ENCODE measurements around the gene GCLM.
A peak's percentile ranks its signal among the peaks of the same experiment; 100 is the strongest.
"Not testable (repeated sequence)": the region's sequence is repeated elsewhere in the genome, so short reads cannot be mapped to it uniquely, and the experiment has no call there.

The GCLM gene

DNA sequence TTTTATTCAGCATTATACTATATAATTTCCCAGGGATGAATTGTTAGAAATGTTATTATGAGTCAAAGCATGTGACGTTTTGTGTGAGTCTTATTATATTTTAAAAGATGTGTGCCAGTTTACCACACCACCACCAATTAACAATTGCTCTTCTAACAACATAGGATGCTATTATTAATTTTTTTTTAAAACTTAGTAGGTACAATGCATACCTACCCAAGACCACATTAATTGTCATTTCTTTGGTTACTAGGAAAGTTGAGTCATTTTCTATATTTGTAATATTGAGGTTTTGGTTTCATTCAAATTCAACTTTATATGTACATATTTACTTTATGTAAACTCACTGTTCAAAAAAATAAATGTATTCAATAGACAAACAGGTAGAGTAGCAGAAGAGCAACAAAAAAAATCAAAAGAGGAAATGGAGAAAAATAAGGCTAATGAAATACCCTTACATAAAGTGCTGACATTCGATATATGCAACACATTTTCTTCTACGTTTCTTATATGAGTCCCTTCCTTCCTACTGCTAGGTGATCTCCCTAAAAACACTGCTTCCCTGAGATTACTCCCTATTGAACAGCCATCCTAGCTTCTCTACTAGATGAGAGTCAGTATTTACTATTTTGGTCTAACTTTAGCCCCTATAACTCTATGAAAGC is 9.6 kb downstream of the GCLM start:
- DNase-seq (ENCODE audit: low read depth in 2 of 2) = no peak

DNA sequence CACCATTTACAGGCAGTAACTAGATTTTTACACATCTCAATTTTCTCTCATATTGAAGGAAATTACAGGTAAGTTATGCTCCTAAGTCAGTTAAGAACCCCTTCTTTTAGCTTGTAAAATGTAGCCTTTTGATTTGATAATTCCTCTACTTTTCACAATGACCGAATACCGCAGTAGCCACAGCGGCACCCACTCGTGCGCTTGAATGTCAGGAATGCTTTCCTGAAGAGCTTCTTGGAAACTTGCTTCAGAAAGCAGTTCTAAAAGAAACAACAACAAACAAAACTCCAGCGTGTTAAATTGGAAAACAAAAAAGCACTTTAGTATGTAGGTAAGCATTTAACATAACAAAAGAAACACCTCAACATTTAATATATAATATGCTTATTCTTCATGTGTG is 20.3 kb downstream of the GCLM start:
- DNase-seq (ENCODE audit: low read depth in 2 of 2) = no peak

DNA sequence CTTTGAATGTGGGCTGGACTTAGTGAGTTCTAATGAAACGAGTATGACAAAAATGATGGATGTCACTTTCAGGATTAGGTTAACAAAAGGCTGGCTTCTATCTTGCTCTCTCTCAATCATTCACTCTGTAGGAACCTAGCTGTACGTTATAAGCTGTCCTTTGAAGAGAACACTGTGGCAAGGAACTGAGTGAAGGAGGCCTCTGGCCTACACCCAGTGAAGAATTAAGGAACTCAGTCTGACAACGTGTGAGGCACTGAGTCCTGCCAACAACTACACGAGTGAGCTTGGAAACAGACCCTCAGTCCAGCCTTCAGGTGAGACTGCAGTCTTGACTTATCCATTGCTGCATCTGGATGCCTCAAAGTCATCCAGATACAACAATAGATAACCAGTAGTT is 27.0 kb downstream of the GCLM start:
- DNase-seq (ENCODE audit: low read depth in 2 of 2) = no peak

DNA sequence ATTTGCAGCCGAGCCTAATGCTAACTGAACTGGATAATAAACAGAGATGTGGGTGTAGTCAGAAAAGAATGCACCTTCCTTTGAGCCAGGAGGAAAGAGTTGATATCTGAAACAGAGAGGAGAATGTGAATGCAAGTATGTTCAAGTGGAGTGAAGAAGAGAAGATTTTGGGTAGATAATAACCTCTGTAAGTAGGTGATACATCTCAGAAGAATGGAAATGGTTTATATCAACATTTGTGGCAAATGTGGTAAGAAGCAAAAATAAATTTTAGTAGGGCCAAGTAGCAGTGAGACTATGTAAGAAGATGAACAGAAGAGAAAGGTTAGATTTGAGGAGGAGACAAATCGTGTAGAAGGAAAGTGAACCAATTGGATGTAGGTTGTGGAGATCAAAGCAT is 28.5 kb downstream of the GCLM start:
- no peak for DNase-seq (ENCODE audit: low read depth in 2 of 2)

DNA sequence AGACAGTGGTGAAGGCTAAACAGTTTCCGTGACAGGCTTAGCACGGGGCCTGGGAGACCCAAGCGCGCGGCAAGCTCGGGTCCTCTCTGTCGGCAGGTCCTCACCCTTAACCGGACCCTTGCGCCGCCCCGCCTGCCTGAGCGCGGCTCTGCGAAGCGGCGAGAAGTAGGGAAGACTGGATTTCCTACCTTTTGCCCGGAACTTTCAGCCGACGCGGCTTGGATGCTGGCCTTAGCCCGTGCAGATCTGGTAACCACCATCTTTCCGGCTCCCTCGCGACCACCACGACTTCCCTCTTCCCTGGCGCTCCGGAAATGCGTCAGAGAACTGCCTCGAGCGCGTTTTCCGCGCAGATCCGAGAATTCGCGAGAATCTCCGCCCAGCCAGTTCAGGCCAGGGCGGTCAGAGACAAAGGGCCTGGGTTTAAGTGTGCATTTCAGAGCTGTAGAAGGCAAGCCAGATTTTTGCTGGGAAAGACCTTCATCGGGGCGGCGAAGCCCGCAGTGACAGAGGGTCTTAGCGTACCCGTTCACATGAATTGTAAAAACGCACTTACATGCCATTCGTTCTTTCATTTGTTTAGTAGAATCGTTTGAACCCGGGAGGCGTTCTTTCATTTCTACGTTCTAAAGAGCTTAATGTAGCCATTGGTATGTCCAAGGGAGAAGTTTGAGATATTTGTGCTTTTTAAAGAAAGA is 30.2 kb downstream of the GCLM start, which contains the start of gene DNTTIP2:
Gene DNTTIP2 (minus strand): TSS at position 318 of the 698 bp plus-strand sequence. CDS start 58 bp downstream, at position 260.
- DNase-seq (ENCODE audit: low read depth in 2 of 2) = peak; percentile 71 to 74

DNA sequence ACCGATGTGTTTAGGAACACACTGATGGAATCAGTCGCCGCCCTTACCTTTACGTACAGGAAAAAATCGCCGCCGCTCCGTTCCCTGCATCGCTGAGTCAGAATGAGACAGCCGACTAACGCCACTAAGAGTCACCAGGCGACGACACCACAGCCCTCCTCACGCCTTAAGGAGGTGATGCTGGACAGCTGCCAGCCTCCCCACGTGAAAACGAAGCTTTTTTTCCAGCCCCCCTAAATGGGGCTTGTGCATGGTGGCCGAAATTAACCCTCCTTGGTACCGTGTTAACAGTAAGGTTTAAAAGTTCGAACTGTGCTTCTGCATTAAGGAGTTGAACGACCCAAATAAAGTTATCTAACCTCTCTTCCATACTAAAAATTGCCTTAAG is 30.7 kb downstream of the GCLM start:
- DNase-seq (ENCODE audit: low read depth in 2 of 2) = no peak

DNA sequence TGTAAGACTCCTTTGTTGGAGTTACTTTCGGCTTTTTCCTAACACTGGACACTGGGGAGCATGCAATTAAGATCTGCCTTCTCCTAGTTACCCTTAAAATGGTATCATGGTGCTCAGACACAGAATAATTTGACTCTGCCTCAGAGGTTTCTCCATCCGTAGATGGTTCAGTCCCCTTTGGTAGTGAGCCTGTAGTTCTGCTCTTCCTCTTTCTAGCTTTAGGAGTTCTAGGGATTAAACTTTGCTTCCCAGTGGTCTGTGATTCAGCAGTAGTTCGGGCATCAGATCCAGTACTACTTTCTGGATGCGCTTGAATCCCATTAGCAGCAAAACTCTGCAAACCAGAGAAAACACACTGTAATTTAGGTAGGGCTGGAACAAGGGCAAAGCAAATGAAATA is 31.7 kb downstream of the GCLM start:
- DNase-seq (ENCODE audit: low read depth in 2 of 2) = no peak

DNA sequence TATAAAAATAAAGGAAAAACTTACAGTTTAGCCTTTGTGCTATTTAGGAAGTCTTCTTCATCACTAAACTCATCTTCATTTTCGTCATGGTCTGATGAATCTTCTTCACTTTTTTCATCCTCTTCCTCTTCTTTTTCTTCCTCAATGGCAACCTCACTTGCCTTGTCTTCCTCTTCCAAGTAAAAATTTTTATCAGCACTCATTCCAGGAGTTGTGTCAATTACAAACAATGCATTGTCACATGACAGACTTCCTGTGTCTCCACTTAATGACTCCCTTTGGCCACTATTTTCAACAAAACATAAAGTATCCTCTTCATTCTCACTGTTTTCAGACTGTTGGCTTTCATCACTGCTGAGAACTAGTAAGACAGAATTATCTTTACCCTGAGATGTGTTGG is 33.0 kb downstream of the GCLM start:
- DNase-seq (ENCODE audit: low read depth in 2 of 2) = no peak

DNA sequence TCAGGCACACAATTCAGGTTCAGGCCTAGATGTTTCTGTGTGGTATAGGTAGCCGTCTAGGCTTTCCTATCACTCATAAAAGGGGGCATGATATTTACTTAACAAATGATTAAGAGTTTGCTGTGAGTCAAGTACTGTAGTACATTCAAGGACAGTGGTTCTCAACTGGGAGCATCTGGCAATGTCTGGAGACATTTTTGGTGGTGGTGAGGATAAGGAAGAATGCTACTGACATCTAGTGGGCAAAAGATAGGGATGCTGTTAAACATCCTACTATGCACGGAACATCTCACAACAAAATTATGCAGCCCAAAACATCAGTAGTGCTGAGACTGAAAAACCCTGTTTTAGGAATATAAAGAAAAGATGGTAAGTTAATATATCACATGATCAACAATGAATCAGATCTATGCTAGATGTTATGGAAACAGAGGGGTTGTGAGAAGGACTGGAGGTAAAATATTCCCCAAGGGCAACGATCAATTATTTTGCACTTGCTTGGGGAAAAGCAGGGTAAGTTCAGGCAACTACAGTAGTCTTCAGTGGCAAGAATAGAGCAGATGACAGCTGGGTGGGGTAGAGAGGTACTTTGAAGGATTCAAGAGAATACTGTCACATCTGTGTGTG is 35.1 kb downstream of the GCLM start:
- DNase-seq (ENCODE audit: low read depth in 2 of 2) = no peak

DNA sequence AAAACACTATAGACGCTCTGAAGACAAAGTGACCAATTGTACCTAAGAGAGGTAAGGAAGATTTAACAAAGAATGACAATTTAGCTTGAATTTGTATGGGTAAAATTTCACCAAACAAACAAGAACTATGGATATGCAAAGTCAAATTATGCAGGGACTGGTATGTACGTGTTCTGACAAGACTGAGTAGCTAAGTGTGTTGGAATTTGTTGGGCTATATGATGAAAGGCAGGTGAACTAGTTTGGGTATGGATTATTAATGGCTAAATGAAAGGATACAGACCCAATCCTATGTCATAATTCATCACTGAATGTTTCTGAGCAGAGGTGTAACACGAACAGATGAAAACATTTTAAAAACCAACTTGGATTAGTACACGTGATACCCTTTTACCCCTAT is 37.9 kb downstream of the GCLM start:
- no peak for DNase-seq (ENCODE audit: low read depth in 2 of 2)

DNA sequence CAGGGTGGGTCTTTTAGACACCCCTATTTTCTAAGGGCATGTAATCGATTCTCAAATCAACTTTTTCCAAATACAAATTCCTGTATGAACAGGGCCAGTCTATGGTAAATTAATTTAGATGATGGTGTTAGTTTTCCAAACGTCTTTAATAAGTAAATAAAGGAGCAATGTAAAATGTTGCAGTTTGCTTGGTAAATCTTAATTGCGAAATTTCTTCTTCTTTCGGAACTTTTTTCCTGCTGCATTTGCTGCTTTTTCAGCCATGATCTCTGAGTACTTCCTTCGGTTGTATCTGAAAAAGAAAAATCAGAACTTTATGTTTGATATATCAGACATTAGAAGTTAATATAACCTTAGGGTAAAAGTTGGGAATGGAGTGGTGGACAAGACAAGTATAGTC is 39.6 kb downstream of the GCLM start:
- no peak for DNase-seq (ENCODE audit: low read depth in 2 of 2)

DNA sequence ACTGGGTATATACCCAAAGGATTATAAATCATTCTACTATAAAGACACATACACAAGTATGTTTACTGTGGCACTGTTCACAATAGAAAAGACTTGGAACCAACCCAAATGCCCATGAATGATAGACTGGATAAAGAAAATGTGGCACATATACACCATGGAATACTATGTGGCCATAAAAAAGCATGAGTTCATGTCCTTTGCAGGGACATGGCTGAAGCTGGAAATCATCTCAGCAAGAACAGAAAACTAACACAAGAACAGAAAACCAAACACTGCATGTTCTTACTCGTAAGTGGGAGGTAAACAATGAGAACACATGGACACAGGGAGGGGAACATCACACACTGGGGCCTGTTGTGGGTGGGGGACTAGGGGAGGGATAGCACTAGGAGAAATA is 40.7 kb downstream of the GCLM start:
- DNase-seq (ENCODE audit: low read depth in 2 of 2) = not testable (repeated sequence)

DNA sequence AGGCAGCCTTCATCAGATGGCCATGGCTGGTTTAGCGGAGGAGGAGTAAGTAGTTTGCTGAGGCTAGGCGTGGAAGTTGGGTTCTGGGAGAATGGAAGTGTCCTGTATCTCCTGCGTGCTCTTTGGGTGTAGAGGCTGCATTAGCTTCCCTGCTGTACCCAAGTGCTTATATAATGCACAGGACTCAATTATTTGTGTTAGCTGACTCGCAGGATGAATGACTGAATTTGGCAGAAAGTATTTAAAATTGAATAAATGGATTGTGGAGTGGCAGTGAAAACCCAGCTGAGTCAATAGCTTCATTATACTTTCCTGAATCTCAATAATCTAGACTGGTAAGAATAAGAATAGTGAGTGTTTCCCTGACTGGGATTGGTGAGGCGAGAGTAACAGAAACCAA is 44.0 kb downstream of the GCLM start:
- no peak for DNase-seq (ENCODE audit: low read depth in 2 of 2)

DNA sequence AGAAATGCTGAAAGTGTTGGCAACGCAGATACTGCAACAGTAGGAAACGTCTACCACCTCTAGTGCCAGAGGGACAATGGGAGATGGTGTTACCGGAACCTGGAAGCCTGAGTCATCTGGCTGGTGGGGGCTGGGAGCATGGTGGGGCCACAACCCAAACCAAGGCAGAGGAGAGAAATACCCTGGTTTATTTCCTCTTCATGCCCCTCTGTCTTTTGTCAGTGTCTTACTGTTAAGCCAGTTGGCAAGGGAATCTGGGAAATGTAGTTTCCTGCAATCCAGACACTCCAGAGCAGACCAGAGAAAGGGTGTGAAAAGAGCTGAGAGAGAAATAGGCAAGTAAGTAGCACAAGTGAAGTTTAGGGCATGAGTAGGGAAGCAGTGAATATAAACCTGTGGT is 45.1 kb downstream of the GCLM start:
- DNase-seq (ENCODE audit: low read depth in 2 of 2) = no peak

DNA sequence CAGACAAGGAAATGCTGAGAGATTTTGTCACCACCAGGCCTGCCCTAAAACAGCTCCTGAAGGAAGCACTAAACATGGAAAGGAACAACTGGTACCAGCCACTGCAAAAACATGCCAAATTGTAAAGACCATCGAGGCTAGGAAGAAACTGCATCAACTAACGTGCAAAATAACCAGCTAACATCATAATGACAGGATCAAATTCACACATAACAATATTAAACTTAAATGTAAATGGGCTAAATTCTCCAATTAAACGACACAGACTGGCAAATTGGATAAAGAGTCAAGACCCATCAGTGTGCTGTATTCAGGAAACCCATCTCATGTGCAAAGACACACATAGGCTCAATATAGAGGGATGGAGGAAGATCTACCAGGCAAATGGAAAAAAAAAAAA is 51.6 kb downstream of the GCLM start:
- DNase-seq (ENCODE audit: low read depth in 2 of 2) = not testable (repeated sequence)

DNA sequence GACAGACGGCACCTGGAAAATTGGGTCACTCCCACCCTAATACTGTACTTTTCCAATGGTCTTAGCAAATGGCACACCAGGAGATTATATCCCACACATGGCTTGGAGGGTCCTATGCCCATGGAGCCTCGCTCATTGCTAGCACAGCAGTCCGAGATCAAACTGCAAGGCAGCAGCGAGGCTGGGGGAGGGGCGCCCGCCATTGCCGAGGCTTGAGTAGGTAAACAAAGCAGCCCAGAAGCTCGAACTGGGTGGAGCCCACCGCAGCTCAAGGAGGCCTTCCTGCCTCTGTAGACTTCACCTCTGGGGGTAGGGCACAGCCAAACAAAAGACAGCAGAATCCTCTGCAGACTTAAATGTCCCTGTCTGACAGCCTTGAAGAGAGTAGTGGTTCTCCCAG is 53.2 kb downstream of the GCLM start:
- not testable (repeated sequence) for DNase-seq (ENCODE audit: low read depth in 2 of 2)

DNA sequence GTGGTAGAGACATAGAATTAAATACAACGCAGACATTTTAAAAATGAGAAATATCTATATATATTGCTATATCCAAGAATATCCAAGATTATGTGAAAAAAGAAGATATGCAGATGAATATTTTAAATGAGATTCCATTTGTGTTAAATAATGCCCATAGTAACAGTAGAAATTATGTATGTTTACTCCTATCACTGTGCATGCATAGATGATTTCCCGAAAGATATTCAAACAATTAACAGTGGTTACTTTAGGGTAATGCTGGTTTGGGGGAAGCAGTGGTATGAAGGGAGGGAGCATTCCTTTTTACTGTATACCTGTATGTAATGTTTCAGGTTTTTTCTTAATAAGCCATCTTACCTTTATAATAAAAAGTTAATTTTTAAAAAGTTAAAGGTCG is 55.3 kb downstream of the GCLM start:
- DNase-seq (ENCODE audit: low read depth in 2 of 2) = no peak

DNA sequence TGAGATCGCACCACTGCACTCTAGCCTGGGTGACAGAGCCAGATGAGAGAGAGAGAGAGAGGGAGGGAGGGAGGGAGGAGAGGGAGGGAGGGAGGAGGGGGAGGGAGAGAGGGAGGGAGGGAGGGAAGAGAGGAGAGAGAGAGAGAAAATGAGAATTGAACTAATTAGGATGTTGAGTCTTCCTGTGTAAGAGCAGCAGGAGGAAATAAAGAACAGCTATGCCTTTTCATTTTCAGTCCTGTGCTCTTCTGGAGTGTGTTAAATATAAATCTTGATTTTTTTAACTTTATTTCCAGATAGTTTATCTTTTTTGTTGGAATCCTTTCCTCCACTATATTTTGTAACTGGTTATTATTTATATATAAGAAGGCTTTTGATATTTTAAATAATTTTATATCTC is 57.4 kb downstream of the GCLM start:
- no peak for DNase-seq (ENCODE audit: low read depth in 2 of 2)

DNA sequence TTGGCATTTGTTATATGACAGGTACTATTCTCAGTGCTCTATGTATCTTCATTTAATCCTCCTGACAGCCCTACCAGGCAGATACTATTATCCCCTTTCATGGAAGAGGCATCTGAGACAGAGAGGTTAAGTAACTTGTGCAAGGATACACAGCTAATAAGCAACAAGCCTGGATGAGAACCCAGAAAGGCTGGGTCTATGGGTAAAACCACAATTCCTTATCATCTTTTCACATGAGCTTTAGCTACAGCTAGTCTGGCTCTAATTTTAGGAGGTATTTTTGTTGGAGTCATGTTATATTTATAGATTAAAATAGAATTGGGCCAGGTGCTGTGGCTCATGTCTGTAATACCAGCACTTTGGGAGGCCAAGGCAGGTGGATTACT is 57.9 kb downstream of the GCLM start:
- DNase-seq (ENCODE audit: low read depth in 2 of 2) = no peak

DNA sequence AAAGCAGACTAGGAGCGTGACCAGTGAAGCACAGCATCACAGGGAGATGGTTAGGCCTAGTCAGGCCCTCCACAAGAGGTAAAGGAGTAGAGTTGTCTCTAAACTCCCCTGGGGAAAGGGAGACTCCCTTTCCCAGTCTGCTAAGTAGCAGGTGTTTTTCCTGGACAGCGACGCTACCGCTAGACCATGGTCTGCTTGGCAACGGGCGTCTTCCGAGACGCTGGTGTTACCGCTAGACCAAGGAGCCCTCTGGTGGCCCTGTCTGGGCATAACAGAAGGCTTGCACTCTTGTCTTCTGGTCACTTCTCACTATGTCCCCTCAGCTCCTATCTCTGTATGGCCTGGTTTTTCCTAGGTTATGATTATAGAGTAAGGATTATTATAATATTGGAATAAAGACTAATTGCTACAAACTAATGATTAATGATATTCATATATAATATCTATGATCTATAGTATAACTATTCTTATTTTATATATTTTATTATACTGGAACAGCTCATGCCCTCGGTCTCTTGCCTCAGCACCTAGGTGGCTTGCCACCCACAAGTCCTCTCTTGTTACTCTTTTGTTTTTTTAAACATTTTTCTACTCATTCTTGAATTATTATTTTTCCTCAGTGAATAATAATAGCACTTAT is 58.4 kb downstream of the GCLM start:
- DNase-seq (ENCODE audit: low read depth in 2 of 2) = peak in 1 of 2 experiments; percentile 10

DNA sequence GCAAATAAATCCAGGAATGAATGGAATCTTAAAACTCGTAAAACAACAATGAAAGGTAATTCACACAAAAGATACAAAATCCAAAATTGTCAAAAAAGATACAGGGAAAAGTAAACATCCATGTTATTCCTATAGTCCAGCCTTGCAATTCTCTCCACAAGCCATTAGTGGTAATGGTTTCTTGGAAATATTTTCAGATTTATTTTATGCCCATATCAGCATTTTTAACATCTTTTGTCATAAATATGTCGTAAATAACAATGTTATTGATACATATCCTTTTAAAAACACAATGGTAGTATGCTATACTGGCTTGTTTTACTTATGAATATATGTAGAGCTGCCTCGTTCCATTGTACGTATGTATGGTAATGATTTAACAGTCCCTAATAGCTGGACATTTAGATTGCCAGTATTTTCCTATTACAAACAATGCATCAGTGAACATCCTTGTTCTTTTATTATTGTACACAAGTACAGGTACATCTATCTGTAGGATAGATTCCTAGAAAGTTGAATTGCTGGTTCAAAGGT is 60.8 kb downstream of the GCLM start:
- DNase-seq (ENCODE audit: low read depth in 2 of 2) = no peak

DNA sequence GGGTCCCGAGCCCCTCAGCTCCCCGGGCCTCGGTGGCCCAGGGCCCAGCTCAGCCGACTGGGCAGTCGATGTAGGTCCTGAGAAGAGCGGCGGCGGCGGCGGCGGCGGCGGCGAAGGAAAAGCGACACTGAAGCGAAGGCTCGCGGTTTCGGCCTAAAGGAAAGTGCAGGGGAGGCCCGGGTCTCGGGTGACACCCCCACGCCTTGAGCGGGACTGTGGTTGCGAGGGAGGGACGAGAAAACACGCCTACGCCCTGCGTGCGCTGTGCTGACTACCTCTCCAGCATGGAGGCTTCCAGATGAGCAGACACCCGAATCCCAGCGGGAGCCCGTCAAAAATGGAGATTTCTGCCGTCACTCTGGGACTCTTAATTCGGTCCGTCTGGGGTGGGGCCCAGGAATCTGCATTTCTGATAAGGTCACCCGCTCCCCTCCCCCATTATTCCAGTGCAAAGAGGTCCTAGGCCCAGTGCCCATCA is 61.4 kb downstream of the GCLM start:
- DNase-seq (ENCODE audit: low read depth in 2 of 2) = peak in 1 of 2 experiments; percentile 32
